HG03521 (cell line): ENCODE measurements around the gene CCDC71.

Experiments
- ATAC-seq: cut with Tn5 transposase; IDR thresholded peaks from one replicate; pipeline ENCODE4 v1.9.1; 2021; ENCODE audit warnings: mild to moderate bottlenecking, moderate library complexity; ENCODE audit not compliant: unreplicated experiment

The CCDC71 gene

DNA sequence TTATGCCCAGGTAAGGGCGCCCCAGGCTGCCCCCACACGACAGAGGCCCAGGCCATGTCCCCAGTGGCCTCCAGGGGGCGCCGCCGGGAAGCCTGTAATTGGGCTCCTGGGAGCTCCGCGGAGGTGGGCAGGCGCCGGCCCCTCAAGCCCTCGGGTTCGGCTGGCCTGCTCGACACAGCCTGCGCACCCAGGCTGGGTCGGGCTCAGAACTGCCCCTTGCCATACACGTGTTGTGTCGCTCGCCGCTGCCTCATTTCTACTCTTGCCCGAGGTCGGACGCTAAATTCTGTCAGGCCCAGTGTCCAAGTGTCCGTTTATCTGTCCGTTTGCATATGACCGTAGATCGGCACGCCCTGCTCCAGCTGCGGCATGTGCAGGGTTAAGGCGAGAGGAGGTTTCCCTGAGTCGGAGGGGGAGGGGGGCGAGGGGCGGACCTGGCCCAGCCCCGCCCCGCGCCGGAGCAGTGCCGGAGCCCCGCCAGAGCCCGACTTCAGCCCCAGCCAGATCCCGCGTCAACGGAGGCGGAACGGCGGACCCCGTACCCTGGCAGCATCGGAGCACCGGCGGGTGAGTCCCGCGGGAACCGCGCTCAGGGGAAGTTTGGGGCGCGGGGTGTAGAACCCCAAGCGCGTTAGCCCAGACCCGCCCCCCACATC, 5.1 kb upstream of the CCDC71 start, which contains the start of gene KLHDC8B:
TSS of gene KLHDC8B (plus strand) at position 480 of the 656 bp plus-strand sequence. CDS start 1,172 bp downstream, outside the sequence.
- ATAC-seq, result no peak

DNA sequence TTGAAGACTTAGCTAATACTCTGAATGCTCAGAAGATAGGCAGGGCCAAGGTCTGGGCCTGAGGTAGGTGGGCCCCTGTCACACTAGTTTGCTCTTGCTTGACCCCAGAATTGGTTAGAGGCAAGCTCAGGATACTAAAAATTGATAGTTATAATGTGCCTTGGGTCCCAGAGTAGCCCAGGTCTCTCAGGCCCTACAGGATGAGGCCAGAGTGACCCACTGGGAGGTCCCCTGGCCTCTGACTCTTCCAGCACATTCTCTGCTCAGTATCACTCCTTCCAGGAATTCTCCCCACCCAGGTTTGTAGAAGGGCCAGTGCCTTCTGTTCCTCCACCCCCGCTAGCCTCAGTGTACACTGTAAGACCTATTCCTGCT, 4.6 kb upstream of the CCDC71 start:
- ATAC-seq, result no peak

DNA sequence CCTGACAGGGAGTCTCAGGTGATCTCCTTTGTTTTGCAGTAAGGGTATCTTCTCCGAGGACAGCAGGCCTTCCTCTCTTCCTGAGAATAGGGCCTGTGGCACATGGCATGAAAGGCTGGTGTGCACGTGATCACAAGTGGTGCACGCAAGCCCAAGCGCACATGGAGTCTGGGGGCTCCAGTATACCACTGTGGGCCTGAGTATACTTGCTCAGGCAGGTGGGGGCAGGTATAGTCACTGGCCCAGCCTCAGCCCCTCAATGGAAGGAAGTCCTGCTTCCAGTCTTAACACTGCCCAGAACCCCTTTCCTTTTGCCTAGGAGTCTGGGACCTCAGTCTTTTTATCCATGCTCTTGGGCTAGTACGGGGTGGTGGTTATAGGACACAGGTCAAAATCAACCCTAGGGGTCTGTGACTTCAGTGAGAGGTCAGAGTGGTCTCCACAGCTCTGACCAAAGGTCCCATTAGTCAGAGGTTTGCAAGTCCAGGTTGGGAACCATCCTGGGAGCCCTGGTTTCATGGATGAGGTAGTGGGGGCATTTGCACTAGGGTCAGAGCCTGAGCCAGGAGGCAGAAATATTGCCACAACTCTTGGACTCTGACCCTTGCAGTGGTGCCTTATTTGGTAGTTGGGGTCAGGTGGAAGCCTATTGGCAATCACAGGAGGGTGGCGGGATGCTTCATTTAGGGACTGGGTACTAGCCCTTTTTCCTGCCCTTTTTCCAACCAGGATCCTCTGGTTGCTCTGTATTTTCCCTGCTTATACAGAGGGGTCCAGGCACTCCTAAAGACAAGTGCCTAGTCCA, 823 bp upstream of the CCDC71 start:
- no peak for ATAC-seq

DNA sequence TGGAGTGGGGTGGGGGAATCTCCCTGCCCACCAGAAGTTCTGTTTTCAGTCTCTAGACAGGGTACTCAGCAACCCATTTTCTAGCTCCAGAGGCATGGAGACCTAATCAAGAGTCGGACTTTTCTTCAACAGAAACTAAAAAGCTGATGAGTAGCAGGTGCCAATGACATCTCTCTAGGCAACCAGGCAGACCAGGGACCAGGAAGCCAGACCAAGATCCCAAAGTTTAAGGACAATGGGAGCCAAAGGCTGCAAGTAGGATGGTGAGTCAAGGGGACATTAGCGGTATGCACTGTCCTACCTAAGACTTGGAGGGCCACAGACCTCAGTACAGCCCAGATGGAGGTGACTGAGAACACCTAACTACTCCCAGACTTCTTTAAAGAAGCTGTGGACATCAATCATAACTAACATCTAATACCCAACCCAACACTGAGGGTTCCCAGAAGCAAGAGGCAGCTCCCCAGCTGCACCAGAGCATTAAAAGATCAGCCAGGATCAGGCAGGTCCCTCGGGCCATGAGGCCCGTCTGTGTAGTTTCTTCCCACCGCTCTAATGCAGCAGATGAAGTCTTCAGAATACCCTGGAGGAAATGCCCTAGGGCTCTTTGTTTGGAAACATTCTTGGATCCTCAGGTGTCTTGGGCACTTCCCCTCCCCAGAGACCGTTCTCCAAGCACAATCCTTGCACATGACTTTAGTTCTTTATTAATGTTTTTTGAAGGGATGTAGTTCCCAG, 979 bp downstream of the CCDC71 start:
- no peak for ATAC-seq

DNA sequence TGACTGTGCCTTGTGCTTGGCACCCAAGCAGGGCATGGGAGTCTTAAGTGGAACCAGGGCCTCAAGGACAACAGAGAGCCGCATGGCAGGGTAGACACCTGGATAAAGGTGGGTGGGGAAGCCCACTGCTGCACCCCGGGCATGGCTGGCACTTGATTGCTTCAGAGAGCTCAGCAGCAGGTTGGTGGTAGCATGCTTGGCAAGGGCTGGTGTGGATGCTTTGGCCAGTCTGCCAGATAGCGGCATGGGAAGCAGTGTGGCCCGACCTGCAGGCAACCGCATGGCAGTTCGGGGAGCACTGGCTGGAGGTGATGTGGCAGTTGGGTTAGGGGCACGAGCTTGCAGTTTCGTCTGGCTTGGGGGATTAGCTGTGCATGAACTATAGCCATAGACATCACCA, 2.5 kb downstream of the CCDC71 start:
- no peak for ATAC-seq

DNA sequence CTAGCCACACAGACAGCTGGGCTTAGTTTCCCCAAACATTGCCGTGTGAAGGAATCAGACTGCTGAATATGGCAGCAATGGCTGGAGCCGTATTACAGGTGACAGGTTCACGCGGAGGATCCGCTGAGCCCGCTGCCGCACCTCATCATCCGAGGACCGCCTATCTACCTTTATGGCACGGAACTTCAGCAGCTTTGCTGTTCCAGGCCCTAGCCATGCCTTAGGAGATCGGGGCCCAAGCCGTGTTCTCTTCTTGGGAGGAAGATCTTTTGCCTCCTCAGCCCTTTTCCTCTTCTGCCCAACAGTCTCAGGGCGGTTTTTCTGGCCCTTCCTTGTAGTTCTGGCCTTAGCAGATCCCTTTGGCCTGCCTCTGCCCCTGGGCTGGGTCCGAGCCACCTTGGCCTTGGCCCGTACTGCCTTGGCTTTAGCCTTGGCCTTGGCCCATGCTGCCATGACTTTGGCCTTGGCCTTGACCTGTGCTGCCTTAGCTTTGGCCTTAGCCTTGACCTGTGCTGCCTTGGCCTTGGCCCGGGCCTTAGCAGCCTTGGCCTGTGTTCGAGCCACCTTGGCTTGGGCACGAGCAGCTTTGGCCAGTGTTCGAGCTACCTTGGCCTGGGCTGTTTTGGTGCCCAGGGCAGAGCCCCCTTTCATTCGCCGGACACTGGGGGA, 3.2 kb downstream of the CCDC71 start:
- no peak for ATAC-seq

DNA sequence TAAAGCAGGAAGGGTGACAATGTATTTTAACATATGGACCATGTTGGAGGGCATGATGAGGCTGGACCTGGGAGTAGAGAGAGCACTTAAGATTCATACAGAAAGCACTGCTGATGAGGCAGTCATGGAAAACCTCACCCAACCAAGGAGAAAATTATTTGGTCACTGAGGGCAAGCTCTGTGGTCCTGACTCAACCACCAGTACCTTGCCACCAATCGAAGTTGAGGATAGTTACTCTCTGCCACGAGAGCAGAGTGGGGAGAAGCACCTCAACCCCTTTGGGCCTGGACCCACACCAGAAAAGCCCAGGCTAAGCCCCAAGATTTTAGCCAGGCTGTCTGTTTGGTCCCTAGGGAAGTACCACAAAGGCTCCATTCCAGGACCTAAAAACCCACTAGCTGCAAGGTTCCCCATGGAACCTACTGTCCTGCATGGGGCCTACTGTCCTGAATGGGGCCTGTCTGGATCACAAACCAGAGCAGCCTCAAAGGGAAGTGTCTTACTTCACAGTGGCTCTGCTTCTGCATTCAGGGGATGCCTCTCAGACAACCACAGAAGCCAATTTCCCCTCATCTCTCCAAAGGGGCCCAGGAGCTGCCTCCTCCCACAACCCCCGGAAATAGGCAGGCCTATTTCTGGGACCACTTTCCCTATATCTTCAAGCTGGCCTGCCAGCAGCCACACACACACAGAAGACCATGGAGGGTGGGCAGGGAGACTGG, 4.2 kb downstream of the CCDC71 start:
- ATAC-seq, result no peak

DNA sequence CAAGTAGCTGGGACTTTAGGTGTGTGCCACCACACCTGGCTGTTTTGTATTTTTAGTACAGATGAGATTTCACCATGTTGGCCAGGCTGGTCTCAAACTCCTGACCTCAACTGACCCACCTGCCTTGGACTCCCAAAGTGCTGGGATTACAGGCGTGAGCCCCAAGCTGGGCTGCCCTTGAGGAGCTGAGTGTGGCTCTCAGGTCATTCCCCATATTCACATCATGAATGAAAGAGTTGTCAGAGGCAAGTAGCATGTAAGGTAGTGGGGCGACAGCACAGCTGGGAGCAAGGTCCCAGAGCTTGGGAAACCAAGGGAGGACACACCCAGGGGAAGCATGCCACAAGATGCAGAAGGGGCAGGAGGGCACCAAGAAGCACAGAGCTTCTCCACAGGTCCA, 4.9 kb downstream of the CCDC71 start:
- no peak for ATAC-seq

DNA sequence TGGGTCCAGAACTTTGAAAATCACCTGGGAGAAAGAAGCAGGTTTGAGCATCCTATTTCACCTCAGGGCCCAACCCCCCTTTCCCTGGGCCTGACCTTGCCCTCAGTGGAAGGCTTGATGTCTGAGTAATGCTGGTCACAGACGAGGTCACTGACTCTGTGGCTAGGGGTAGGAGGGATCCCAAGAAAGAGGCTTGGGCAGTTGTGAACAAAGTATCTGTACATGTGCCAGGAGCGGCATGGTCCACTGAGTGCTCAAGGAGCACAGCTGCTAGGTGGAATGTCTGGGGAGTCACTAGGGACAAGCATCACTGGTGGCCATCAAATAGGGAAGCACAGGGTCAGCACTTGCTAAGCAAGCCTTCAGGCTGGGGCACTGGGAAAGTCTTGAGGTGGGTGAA, 7.3 kb downstream of the CCDC71 start:
- no peak for ATAC-seq

DNA sequence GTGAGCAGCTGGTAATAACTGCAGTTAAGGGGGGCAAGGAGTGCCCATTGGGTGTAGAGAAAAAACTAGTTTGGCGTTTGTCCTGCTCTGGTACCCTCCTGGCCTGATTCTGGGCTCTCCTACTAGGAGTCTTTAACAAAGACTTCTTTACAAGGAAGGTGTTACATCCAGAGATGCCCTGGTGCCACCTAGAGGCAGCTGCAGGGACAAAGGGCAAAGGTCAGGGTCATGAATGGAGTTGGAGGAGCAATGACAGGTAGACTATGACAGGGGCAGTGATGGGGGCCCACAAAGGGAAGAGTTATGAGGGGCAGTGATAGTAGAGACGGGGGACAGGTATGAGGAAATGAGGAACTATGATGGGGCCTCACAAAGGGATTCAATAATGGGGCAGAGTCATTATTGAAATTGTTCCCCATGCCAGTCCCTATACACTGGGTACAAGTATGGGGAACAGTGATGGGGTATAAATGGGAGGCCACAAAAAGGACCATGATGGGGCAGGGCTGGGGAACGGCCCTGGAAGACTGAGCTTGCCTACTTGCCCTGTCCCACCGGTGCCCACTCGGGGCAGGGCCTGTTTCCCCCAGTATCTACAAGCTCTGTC, 7.9 kb downstream of the CCDC71 start:
- ATAC-seq, result no peak

DNA sequence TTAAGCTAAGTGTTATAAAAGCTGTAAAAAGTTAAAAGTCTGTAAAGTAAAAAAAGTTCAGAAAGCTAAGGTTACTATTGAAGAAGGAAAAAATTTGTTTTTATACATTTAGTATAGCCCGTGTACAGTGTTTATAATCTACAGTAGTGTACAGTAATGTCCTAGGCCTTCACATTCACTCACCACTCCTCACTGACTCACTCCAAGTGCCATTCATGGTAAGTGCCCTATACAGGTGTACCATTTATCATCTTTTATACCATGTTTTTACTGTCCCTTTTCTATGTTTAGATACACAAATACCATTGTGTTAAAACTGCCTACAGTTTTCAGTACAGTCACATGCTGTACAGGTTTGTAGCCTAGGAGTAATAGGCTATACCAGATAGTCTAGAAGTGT, 8.8 kb downstream of the CCDC71 start:
- no peak for ATAC-seq

DNA sequence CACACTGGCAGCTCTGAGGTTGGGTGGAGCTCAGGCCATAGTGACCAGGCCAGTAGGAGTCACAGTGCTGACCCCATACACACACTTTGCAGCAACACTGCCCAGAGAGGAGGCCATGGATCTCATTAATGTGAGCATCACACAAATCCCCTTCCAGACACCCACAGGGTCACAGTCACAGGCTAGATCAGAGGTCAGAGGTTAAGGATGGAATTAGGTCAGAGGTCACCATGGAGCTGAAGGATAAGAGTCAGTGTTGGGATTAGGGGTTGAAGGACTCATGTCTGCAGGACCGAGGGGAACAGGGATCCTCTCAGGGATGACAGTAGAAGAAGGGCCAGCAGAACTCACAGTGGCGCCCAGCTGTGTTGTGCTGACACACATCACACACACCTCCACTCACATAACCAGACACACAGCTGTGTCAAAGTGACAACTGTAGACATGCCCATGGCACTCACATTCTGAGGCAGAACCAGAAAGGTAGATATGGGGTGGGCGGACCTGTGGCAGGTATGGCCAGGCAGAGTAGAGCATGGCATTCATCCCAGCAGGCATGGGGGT, 12.7 kb downstream of the CCDC71 start:
- ATAC-seq, result no peak

DNA sequence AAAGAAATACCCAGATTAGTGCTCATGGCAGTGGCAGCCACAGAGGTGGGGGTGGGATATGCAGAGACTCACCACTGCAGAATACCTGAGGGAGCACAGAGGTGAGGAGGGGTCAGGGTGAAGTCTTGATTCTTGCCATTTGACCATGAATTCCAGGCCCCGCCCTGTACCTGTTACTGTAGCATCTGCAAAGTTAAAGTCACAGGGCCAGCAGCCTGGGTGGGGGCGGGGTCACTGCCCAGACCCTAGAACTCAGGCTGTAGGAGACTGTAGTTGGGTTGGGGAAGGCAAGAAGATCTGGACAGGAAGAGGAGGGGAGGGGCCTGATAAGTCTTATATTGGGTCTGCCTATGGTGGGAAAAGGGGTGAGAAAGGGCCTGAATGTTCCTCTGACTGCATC, 14.5 kb downstream of the CCDC71 start:
- ATAC-seq, result no peak

DNA sequence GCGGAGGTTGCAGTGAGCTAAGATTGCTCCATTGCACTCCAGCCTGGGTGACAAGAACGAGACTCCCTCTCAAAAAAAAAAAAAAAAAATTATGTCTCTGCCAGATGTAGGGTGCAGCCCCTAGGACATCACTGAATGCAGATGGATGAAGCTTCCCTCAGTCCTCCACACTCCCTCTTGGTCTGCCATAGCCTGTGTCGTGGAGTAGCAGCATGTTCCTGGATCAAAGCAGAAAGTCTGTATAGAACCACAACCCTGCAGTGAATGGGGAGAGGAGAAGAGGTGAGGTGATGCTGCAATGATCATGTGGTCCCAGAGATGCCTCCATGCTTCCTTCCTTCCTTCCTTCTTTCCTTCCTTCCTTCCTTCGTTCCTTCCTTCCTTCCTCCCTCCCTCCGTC, 18.0 kb downstream of the CCDC71 start:
- no peak for ATAC-seq

DNA sequence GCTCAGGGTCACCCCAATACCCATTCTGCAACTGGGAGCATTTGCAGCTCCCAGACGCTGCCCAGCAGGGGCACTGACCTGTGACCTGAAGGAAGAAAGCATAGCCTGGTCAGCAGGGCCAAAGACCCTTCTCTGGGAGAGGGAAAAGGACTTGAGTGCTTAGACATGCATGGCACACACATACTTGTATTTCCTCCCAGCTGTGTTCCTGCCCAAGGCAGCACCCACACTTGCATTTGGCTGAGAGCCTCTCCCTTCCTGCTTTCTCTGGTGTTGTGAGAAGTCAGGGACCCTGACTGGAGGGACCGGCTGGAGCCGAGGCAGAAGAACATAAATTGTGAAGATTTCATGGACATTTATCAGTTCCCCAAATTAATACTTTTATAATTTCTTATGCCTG, 26.1 kb downstream of the CCDC71 start:
- ATAC-seq, result no peak

DNA sequence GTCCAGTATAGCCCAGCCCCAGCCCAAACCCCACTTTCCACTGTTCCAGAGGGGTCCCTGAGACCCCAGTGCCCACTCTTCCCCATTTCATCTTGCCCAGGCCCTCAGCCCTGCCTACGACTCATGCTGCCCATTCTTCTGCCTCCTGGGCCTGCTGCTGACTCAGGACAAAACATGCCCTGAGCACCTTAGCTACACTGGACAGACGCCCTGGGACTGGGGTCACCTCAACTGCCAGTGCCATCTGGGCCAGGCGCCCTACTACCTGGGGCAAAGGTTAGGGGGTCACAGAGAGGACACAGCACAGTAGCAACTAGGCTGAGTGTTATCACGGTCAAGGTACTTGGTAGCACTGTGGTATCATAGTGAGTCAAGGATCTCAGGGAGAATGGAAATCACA, 30.6 kb downstream of the CCDC71 start:
- no peak for ATAC-seq

DNA sequence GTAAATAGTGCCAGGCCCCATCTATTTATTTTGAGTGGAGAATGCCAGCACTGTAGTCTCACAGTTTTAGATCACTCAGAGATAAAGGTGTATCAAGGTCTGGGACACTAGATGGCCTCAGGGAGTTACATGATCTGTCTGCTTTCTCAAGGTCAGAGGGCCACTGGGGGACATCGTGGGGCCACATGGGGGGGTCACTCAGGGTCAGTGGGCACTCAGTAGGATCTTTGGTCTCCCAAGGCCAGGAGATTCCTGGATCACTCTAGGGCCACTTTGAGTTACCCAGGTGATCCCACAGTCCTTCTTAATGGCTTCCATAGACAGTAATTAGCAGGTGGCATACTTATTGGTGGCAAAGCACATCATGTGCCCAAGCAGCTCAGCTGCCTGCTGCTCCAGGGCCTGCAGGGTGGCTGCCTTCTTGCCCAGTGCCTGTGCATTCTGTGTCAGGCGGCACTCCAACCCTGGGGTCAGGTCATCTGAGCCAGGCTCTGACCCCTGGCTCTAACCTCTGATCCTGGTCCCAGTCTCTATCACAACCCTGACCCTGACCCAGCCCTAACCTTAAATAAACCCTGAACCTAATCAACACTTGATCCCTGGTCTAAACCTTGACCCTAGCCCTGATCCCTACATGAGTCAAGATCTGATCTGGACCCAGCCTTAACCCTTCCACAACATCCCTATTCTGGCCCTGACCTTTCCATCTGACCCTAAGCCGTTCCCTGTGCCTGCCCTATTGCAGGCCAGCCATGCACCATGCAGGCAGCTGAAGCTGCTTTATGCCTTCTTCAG, 31.5 kb downstream of the CCDC71 start:
- ATAC-seq, result no peak

DNA sequence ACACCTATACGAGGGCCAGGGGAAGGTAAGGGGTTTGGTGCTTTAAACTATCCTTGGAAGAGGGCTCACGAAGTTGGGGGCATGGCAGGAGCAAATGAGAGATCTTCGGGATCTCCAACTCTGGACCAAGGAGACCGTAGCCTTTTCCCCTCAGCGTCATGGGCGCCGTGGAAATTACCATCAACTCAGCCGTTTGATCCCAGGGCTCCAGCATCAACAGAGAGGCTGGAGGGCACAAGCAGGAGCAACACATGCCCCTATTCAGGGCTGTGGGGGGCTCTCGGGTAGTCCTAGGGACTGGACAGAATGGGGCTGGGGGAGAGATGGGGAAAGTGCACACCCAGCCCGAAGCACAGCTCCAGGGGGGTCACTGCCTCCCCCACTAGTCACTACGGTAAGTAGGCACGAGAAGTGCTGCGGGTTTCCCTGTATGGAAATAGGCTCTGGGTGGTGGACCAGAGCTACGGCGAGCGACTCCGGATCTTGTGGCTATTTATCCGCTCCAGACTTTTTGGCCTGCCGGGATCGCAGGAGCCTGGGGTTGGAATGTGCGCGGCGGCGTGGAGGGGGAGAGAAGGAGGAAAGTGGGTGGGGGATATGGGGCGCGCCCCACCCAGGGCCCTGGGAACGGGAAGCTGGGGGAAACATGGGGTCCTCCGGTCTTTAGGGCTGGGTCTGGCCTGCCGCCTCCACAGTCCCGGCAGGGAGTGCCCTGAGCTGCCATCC, 32.7 kb downstream of the CCDC71 start:
- ATAC-seq, result no peak
